MM.1S (cell line): Measurements from ENCODE around the gene ARMH2.

Source experiments
- EZH2 ChIP-seq: fragments of 300-600 bp; sonication (generic); optimal IDR thresholded peaks from 2 replicates; pipeline ENCODE3; 2017; ENCODE audit warnings: low read depth, mild to moderate bottlenecking, antibody characterized with exemption, low read length, mixed read lengths
- EZH2phosphoT487 ChIP-seq: fragments of 300-600 bp; sonication (generic); IDR thresholded peaks from 2 replicates; pipeline ENCODE4 v1.6.1; 2018; ENCODE audit warnings: antibody characterized with exemption, low read length
- TF ChIP-seq, protein P1 (sequence below): fragments of 300-600 bp; sonication (generic); IDR thresholded peaks from 2 replicates; pipeline ENCODE4 v1.5.1; 2016; ENCODE audit warnings: antibody characterized with exemption, low read length, mixed read lengths

DNA sequence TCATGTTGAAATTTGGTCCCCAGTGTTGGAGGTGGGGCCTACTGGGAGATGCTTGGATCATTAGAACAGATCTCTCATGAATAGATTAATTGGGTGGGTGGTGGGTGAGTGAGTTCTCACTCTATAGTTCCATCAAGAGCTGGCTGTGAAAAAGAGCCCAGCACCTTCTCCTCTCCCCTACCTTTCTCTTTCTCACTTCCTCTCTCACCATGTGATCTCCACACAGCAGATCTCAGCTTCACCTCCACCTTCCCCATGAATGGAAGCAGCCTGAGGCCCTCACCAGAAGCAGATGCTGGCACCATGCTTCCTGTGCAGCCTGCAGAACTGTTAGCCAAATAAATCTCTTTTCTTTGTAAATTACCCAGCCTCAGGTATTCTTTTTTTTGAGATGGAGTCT lies 36.9 kb downstream of the ARMH2 start:
- TF ChIP-seq, protein P1, sequence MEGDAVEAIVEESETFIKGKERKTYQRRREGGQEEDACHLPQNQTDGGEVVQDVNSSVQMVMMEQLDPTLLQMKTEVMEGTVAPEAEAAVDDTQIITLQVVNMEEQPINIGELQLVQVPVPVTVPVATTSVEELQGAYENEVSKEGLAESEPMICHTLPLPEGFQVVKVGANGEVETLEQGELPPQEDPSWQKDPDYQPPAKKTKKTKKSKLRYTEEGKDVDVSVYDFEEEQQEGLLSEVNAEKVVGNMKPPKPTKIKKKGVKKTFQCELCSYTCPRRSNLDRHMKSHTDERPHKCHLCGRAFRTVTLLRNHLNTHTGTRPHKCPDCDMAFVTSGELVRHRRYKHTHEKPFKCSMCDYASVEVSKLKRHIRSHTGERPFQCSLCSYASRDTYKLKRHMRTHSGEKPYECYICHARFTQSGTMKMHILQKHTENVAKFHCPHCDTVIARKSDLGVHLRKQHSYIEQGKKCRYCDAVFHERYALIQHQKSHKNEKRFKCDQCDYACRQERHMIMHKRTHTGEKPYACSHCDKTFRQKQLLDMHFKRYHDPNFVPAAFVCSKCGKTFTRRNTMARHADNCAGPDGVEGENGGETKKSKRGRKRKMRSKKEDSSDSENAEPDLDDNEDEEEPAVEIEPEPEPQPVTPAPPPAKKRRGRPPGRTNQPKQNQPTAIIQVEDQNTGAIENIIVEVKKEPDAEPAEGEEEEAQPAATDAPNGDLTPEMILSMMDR = no peak
- TF ChIP-seq EZH2 (no peak), EZH2phosphoT487 (no peak)
